ENCODE data around the gene ATRIP. TPM values are rescaled to one million over a fixed set of nuclear protein-coding genes. Genes with fewer than 3 reads are reported as not detected.
A peak's percentile ranks its signal among the peaks of the same experiment; 100 is the strongest.

Gene ATRIP
- total and polyA plus RNA-seq, 8 donors = 2.0 to 4.8 (median 3.0) TPM

DNA sequence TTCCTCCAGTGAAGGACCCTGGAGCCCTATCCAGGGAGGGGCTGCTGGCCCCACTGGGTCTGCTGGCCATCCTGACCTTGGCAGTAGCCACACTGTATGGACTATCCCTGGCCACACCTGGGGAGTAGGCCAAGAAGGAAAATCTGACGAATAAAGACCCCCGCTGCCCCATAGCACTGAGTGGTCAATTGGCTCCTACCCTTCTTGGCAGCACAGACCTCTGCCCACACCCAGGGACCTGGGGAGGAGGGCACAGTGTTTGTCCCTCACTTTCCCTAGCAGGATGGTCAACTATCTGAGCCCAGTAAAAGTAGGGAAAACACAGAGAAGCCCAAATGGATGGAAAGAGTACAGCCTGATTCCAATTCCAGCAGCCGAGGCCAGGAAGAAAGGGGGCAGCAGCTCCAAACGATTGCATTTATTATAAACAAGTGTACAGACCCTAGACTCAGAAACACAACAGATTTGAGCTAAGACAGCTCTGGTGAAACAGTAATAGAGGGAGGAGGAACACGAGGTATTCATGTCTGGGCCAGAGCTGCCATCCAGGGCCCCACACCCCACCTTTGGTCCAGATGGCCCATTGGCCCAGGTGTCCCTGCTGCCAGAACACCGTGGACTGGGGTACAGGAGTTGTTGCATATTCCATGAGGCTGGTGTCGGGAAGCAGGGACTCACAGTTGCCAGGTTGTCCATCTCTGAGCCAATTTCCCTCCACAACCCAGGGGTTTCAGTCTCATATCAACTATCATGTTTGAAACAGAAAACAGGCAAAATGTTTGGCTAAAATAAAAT, 21.1 kb downstream of the ATRIP start:
- H3K27ac ChIP-seq = peak overlapping the region; percentile 99 to 100 (median 100)
- intact Hi-C loops (cut with DNase I) = loop anchor here in 1 of 3 donors (5.0 kb wide), 1 partner anchor 85 kb away; no protein-coding TSS in a partner anchor
- TF ChIP-seq, protein P1, sequence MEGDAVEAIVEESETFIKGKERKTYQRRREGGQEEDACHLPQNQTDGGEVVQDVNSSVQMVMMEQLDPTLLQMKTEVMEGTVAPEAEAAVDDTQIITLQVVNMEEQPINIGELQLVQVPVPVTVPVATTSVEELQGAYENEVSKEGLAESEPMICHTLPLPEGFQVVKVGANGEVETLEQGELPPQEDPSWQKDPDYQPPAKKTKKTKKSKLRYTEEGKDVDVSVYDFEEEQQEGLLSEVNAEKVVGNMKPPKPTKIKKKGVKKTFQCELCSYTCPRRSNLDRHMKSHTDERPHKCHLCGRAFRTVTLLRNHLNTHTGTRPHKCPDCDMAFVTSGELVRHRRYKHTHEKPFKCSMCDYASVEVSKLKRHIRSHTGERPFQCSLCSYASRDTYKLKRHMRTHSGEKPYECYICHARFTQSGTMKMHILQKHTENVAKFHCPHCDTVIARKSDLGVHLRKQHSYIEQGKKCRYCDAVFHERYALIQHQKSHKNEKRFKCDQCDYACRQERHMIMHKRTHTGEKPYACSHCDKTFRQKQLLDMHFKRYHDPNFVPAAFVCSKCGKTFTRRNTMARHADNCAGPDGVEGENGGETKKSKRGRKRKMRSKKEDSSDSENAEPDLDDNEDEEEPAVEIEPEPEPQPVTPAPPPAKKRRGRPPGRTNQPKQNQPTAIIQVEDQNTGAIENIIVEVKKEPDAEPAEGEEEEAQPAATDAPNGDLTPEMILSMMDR (IDR thresholded peaks at IDR 0.05) = no peak
- peaks cover 25 to 48% (median 33%) of the 10 kb centered on the region in 3 donors for H3K4me1 ChIP-seq
- H3K4me3 ChIP-seq = peak overlapping the region in 2 of 4 donors; percentile 36 to 54
- no peaks in the 10 kb centered on the region for H3K36me3 ChIP-seq
- FAIRE-seq = no peak
- peak in 1 of 6 donors; percentile 32 for DNase-seq
- no peak for ATAC-seq
- H3K9me3 ChIP-seq = no peaks in the 10 kb centered on the region
- no peaks in the 10 kb centered on the region for H3K27me3 ChIP-seq
- 51 to 53% methylated on average over 7 of the region's 7 CpGs for WGBS, 2 donors

DNA sequence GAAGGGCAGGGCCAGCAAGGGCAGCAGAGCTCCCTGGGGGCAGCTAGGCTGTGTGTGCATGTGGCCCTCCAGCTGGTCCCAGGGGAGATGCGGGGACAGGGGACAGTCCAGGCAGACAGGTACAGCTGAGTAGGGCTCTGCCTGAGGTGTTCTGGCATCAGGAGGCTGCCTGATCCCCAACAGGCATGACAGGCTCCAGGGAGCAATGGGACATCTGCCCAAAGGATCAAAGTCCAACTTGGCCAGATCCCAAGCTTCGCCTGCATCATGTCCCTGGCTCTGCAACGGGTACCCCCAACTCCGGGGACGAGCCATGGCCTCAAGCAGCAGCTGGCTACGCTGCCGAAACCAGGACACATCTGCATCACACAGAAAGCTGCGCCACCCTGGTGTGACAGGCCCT, 21.8 kb downstream of the ATRIP start:
- H3K36me3 ChIP-seq = no peaks in the 10 kb centered on the region
- intact Hi-C loops (cut with DNase I) = loop anchor here in 1 of 3 donors (5.0 kb wide), 1 partner anchor 84 kb away; no protein-coding TSS in a partner anchor
- no peak for FAIRE-seq
- 31 to 32% methylated on average over 8 of the region's 8 CpGs for WGBS, 2 donors
- no peak for ATAC-seq
- no peak overlapping the region for H3K4me3 ChIP-seq
- TF ChIP-seq, protein P1 (IDR thresholded peaks at IDR 0.05) = no peak
- H3K27me3 ChIP-seq = no peaks in the 10 kb centered on the region
- peak in 4 of 6 donors; percentile 57 to 73 (median 64) for DNase-seq
- peaks cover 25 to 51% (median 35%) of the 10 kb centered on the region in 3 donors for H3K4me1 ChIP-seq
- H3K27ac ChIP-seq = peak overlapping the region; percentile 18 to 100 (median 74)
- no peaks in the 10 kb centered on the region for H3K9me3 ChIP-seq

DNA sequence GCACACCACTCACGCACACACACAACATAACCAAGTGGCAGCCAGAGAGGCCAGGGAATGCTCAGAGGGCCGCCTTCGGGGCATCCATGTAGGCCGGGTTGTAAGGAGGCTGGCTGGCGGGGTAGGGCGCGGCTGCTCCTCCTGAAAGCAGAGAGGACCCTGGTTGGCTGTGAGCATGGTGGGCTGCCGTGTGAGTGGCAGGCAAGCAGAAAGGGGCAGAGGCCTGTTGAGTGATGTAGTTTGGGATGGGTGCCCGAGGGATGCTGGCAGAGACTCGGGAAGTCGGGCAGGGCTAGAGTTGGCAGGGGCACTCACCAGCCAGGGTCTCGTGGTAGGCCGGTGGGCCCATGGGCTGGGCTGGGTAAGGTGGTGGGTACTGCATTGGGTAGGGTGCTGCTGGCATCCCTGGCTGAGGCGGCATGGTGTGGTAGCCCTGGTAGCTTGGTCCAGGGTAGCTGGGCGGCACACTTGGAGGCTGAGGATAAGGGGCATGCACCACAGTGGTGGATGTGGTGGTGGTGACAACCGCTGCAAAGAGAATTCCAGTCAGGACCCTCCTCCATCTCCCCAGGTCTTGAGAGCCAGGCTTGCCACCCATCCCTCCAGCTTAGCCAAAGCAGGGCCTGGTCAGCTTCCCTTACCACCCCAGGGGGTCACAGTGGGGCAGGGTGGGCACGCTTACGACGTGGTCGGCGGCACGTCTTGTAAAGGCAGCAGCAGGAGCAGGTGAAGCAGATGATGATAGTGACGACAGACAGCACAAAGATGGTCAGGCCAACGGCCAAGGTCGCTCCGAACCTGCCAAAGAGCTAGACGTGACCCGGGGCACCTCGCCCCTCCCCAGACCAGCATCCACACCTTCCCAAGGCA, 22.7 kb downstream of the ATRIP start:
- DNase-seq (peak in 2 of 6 donors; percentile 35 to 77), FAIRE-seq (no peak), ATAC-seq (no peak)
- Histone ChIP-seq H3K27ac (no peak overlapping the region), H3K27me3 (no peaks in the 10 kb centered on the region), H3K4me3 (no peak overlapping the region), H3K4me1 (peaks cover 25 to 55% (median 37%) of the 10 kb centered on the region in 3 donors), H3K36me3 (no peaks in the 10 kb centered on the region), H3K9me3 (no peaks in the 10 kb centered on the region)
- intact Hi-C loops (cut with DNase I) = loop anchor here in 1 of 3 donors (5.0 kb wide), 1 partner anchor 83 kb away; no protein-coding TSS in a partner anchor
- WGBS, 2 donors = 80 to 83% methylated on average over 29 of the region's 29 CpGs
- TF ChIP-seq, protein P1 (IDR thresholded peaks at IDR 0.05) = no peak

DNA sequence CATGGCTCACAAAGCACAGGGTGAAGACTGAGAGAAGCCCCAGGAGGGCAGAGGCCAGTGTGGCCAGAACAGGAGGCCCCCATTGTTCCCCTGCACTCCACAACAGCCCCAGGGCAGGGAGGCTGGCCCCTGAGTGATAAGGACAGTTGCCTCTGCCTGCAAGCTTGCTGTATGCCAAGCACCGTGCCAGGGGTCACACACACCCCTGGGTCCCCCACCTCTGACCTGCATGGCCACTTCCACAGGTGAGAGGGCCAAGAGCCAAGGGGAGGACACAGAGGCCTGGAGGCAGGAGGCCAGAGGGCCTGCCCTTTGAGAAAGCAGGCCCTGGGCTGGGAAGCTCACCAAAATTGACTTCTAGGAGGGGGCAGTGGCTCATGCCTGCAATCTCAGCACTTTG, 23.7 kb downstream of the ATRIP start:
- 31 to 42% methylated on average over 1 of the region's 1 CpG for WGBS, 2 donors
- H3K27me3 ChIP-seq = no peaks in the 10 kb centered on the region
- no peaks in the 10 kb centered on the region for H3K36me3 ChIP-seq
- TF ChIP-seq, protein P1 (IDR thresholded peaks at IDR 0.05) = no peak
- DNase-seq (peak in 1 of 6 donors; percentile 64), FAIRE-seq (no peak), ATAC-seq (no peak)
- intact Hi-C loops (cut with DNase I) = no loop called here
- H3K9me3 ChIP-seq = no peaks in the 10 kb centered on the region
- H3K4me3 ChIP-seq = no peak overlapping the region
- no peak overlapping the region for H3K27ac ChIP-seq
- H3K4me1 ChIP-seq = peaks cover 25 to 49% (median 37%) of the 10 kb centered on the region in 3 donors

Measured in pancreas (tissue), 10 donors.